ENCODE measurements around the gene FHAD1. TPM values are rescaled to one million over a fixed set of nuclear protein-coding genes. Genes with fewer than 3 reads are reported as not detected.

Gene FHAD1
- total RNA-seq, 1 donor from 2014 or later = 0.41 TPM

DNA sequence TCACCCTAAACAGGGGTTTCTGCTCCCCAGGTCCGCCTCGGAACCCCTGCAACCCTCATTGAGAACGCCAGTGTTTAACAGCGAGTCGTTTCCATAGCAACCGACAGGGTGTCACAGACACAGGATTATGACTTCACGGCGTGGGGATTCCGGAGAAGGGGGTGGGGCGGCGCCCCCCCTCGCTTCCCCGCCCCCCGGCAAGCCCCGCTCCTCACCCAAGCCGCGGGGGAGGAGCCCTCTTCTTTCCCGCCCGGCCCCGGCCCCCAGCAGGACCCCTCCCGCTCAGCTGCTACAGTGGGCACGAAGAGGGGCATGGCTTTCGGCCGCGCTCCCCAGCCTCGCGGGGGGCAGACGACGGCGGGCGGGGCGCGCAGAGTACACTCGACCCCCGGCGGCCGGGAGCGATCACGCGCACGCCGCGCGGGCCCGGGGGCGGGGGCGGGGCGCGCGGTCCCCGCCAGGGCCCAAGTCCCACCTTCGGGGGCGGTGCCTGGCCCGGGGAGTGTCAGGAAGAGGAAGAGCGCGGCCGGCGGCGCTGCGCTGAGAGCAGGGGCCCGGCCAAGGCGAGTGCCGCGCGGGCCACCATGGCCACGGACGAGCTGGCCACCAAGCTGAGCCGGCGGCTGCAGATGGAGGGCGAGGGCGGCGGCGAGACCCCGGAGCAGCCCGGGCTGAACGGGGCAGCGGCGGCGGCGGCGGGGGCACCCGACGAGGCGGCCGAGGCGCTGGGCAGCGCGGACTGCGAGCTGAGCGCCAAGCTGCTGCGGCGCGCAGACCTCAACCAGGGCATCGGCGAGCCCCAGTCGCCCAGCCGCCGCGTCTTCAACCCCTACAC lies 162.6 kb downstream of the FHAD1 start, which contains the start of gene EFHD2:
EFHD2 (plus strand) TSS at position 501 of the 835 bp plus-strand sequence; CDS start at position 585, 84 bp downstream.
- FAIRE-seq (no peak), DNase-seq (ENCODE audit: low spot score in 2 of 2) (peak; percentile 86 to 87)

GRCh38 chr1:15410223-15410883 lies 163.3 kb downstream of the FHAD1 start:
- FAIRE-seq (no peak), DNase-seq (ENCODE audit: low spot score in 2 of 2) (no peak)

DNA sequence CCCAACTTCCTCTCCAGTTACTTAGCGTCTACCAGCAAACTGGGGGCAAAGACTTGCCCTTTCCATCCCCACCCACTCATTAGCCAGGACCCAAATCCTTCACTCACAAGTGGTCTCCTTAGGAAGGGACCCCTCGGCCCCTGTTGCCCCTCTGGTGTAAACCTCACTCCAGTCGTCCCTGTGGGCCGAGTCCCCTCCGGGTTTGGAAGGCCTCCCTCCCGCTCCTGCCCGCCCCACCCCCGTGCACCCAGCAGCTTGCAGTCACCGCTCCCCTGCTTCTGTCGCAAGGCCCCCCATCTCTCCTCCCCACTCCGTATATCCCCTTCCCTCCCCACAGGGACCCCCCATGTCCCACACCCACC lies 163.8 kb downstream of the FHAD1 start:
- DNase-seq (ENCODE audit: low spot score in 2 of 2) (no peak), FAIRE-seq (no peak)

DNA sequence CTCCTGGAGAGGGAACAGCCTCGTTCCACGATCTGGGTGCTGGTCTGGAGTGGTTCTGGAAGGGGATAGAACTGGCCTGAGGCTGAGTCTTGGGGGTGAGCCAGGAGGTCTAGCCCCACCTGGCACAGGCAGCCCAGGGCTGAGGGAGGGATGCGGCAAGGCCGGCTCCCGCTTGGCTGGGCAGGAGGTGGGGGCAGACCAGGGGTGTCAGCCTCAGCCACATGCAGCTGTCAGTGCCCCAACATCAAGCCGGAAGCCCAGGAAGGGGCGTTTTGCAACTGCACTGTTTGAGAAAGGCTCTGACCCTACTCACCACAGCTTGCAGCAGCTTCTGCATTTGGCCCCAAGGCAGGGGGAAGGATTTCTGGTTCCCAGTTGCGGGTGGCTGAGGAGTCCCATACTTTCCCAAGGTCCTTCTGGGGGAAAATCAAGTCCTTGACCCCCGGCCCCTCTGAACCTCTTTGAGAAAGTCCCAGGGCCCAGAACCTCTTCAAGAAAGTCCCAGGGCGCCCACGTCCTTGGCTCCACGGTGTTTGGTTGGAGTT lies 164.6 kb downstream of the FHAD1 start:
- DNase-seq (ENCODE audit: low spot score in 2 of 2) = no peak
- FAIRE-seq = no peak

DNA sequence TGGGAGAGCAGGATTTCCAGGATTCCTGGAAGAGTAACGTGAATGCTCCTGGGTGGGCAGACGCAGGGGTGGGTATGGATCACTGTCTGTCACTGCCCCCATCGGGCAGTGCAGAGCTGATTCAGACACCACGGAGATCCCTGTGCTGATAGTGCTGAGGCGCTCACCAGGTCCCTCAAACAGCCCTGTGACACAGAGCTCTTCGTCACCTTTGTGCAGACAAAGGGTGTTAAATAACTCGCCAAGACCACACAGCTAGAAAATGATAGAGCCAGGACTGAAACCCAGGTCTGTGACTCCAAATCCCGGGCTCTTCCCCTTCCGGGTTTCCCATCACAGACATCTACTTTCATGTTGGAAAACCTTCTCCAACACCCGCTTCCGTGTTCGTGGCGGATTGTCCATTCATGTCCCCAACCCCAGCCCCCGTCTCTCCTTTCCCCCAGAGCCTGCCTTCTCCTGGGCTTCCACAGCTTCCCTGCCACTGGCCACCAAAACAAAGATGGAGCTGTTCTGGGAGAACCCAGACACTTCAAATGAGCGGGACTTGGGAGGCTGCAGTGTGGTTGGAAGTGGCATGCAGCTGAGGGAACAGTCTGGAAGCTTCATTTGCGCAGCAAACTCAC lies 165.3 kb downstream of the FHAD1 start:
- no peak for DNase-seq (ENCODE audit: low spot score in 2 of 2)
- no peak for FAIRE-seq

GRCh38 chr1:15412843-15413242 lies 165.8 kb downstream of the FHAD1 start:
- DNase-seq (ENCODE audit: low spot score in 2 of 2) (peak in 1 of 2 donors; percentile 65), FAIRE-seq (no peak)

GRCh38 chr1:15413563-15414444 lies 166.8 kb downstream of the FHAD1 start:
- FAIRE-seq (no peak), DNase-seq (ENCODE audit: low spot score in 2 of 2) (no peak)

- no peak for DNase-seq (ENCODE audit: low spot score in 2 of 2)
- FAIRE-seq = no peak
Observed at GRCh38 chr1:15414445-15414983, 167.5 kb downstream of the FHAD1 start.

DNA sequence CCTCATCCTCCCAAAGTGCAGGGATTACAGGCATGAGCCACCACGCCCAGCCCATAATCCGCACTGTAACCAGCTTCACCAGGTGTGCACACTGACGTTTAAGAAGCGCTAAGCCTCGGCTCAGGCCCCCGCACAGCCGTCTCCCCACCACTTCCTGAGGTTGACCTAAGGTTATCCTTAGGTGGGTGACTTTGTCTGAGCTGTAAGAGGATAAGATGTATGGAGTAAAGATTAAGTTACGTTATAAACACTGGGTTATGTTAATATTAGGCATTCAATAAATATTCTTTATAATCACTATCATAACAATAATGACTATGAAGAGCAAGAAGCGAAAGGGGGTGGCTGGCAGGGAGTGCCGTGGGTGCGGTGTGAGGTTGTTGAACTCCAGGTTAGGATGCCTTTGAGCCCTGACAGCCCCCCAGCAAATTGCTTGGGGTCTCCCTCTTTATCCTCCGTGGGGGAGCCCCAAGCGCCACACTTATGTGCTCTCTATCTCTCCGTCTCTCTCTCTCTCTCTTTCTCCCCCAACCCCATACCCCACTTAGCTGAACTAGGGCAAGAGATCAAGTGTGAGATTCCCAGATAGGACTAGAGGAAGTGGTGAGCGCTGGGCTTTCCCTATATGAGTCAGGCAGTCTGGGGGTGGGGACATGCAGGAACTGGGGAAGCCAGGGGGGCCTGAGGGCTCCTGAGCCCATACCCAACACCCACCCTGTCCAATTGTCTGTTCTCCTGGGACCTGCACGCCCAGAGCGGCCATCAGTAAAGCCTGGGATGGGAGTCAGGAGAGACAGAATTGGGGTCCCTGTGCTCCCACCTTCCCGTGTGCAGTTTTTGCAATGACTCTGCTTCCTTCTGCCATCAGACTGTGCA lies 170.3 kb downstream of the FHAD1 start:
- no peak for DNase-seq (ENCODE audit: low spot score in 2 of 2)
- FAIRE-seq = no peak

GRCh38 chr1:15418806-15419515 lies 171.9 kb downstream of the FHAD1 start:
- no peak for DNase-seq (ENCODE audit: low spot score in 2 of 2)
- no peak for FAIRE-seq

GRCh38 chr1:15420853-15421465 lies 173.9 kb downstream of the FHAD1 start:
- no peak for DNase-seq (ENCODE audit: low spot score in 2 of 2)
- FAIRE-seq = no peak

GRCh38 chr1:15422871-15423270 lies 175.8 kb downstream of the FHAD1 start:
- FAIRE-seq (no peak), DNase-seq (ENCODE audit: low spot score in 2 of 2) (no peak)

DNA sequence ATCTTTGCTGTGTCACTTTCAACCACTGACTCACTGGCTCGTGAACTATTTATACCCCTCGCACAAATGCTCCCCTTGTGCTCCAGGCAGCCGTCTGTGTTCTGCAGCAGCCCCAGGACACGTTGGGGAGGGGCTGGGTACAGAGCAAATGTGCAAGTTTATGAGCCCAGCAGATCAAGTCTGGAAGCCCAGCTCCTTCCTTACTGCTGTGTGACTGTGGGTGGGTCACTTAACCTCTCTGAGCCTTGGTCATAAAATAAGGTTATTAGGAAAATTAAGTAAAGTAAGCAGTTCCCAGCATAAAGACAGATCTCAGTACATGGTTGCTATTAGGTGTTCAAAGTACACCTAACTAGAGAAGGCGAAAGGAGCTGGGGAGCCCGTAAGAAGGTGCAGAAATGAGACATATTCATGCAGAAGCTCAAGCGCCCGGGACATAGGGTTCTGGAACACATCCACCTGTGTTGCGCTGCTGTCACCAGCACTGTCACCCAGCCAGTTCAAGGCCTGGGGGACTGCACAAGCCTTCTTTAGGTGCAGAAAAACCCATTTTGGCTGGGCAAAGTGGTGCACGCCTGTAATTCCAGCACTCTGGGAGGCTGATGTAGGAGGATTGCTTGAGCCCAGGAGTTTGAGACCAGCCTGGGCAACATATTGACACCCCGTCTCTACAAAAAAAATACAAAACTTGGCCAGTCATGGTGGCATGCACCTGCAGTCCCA lies 176.5 kb downstream of the FHAD1 start:
- FAIRE-seq = no peak

GRCh38 chr1:15424146-15424667 lies 177.2 kb downstream of the FHAD1 start:
- DNase-seq (ENCODE audit: low spot score in 2 of 2) (no peak), FAIRE-seq (no peak)

More for the DNA sequence above, 176.5 kb downstream of the FHAD1 start:
- DNase-seq (ENCODE audit: low spot score in 2 of 2) = no peak

DNA sequence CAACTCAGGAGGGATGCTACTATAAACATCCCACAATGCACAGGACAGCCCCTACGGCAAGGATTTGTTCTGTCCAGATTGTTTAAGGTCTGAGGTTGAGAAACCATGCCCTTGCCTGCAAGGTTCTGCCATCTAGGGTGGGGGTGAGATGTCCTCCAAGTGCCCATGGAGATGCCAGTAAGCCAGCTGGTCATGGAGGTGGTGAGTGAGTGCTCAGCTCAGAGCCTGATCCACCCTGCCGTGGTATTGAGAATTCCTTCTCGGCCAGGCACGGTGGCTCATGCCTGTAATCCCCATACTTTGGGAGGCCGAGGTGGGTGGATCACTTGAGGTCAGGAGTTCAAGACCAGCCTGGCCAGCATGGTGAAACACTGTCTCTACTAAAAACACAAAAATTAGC lies 178.0 kb downstream of the FHAD1 start:
- FAIRE-seq (no peak), DNase-seq (ENCODE audit: low spot score in 2 of 2) (no peak)

- no peak for DNase-seq (ENCODE audit: low spot score in 2 of 2)
- no peak for FAIRE-seq
Observed at GRCh38 chr1:15425521-15425920, 178.5 kb downstream of the FHAD1 start.

DNA sequence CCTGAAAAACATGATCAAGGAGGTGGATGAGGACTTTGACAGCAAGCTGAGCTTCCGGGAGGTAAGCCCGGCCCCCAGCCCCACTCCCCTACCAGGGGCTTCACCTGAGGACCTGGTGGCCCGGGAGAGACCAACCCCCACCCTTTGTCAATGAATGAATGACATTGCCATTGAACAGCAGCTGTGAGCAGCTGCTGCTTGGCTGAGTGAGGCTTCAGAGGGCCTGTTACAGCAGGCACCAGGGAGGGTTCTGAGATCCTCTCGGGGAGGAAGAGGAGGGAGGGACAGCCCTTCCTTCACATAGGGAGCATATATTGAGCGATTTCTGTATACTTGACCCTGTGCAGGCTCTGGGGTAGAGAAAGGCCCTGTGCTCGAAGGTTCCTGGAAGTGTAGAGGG lies 178.9 kb downstream of the FHAD1 start:
- no peak for DNase-seq (ENCODE audit: low spot score in 2 of 2)
- FAIRE-seq = no peak

All from frontal cortex (tissue), 4 donors.